CD8-positive, alpha-beta memory T cell (primary cell): Measurements from ENCODE around the gene NSDHL. TPM values are rescaled to one million over a fixed set of nuclear protein-coding genes. Genes with fewer than 3 reads are reported as not detected.

Source experiments
- CTCF ChIA-PET: fragments of 350-600 bp; sonication (Branson Sonifier 250); formaldehyde crosslinking; loops from one replicate; lab custom pipeline; 2021; ENCODE audit warnings: antibody characterized with exemption; lab: Charles Lee
- POLR2A ChIA-PET: fragments of 350-600 bp; sonication (Branson Sonifier 250); formaldehyde crosslinking; loops from one replicate; lab custom pipeline; 2021; ENCODE audit warnings: antibody characterized with exemption; lab: Charles Lee
- DNase-seq, 5 donors: peaks; one replicate each; pipeline versions ENCODE4 v3.0.0 to v3.0.0-alpha.2; 2020 to 2022; ENCODE audit warnings: mixed read lengths in 1 of 5
- H3K27ac ChIP-seq: one replicate; pipeline ENCODE4 v1.7.0; 2013; ENCODE audit warnings: low read depth, mild to moderate bottlenecking, low read length, moderate library complexity
- H3K27me3 ChIP-seq: 2 replicates; pipeline ENCODE4 v1.7.0; 2013; ENCODE audit warnings: low read length, mild to moderate bottlenecking; ENCODE audit not compliant: insufficient read depth, poor library complexity, severe bottlenecking
- H3K36me3 ChIP-seq: 2 replicates; pipeline ENCODE4 v1.7.0; 2013; ENCODE audit warnings: mild to moderate bottlenecking, low read length, moderate library complexity; ENCODE audit not compliant: insufficient read depth
- H3K4me1 ChIP-seq: 2 replicates; pipeline ENCODE4 v1.7.0; 2013; ENCODE audit warnings: mild to moderate bottlenecking, low read length, moderate library complexity; ENCODE audit not compliant: insufficient read depth
- H3K4me3 ChIP-seq: 2 replicates; pipeline ENCODE4 v1.7.0; 2013; ENCODE audit warnings: mild to moderate bottlenecking, low read length
- H3K9me3 ChIP-seq: 2 replicates; pipeline ENCODE4 v1.7.0; 2013; ENCODE audit warnings: mild to moderate bottlenecking, low read length
- H3K27ac Mint-ChIP-seq, 8 donors: one replicate each; pipeline ENCODE4 v1.8.0; 2020 to 2021; ENCODE audit warnings: mixed read lengths in 8 of 8, mild to moderate bottlenecking in 6 of 8, inconsistent platforms in 3 of 8, moderate library complexity in 3 of 8
- H3K27me3 Mint-ChIP-seq, 2 donors: one replicate each; pipeline ENCODE4 v1.8.0; 2020 to 2021; ENCODE audit warnings: mixed read lengths in 2 of 2, mild to moderate bottlenecking in 1 of 2, moderate library complexity in 1 of 2
- H3K36me3 Mint-ChIP-seq, 3 donors: one replicate each; pipeline ENCODE4 v1.8.0; 2020 to 2021; ENCODE audit warnings: mixed read lengths in 3 of 3, inconsistent platforms in 1 of 3, mild to moderate bottlenecking in 1 of 3
- H3K4me1 Mint-ChIP-seq, 3 donors: one replicate each; pipeline ENCODE4 v1.8.0; 2020 to 2021; ENCODE audit warnings: mixed read lengths in 3 of 3, inconsistent platforms in 1 of 3, mild to moderate bottlenecking in 1 of 3
- H3K4me3 Mint-ChIP-seq, 7 donors: one replicate each; pipeline ENCODE4 v1.8.0; 2020 to 2021; ENCODE audit warnings: mixed read lengths in 7 of 7, mild to moderate bottlenecking in 6 of 7, moderate library complexity in 4 of 7, inconsistent platforms in 2 of 7
- H3K9me3 Mint-ChIP-seq, 5 donors: one replicate each; pipeline ENCODE4 v1.8.0; 2020 to 2022; ENCODE audit warnings: mixed read lengths in 5 of 5, mild to moderate bottlenecking in 3 of 5, moderate library complexity in 2 of 5, inconsistent platforms in 1 of 5
- polyA plus RNA-seq: library from polyadenylated mRNA; unstranded; fragments of 300-500 nt; fragmentation: Illumina TruSeq; gene quantifications from one replicate; pipeline ENCODE4 v1.2.3, GENCODE V29; 2021
- total RNA-seq, 2 experiments: library from RNA; stranded (reverse); gene quantifications; one replicate each; pipeline ENCODE4 v1.2.3, GENCODE V29; 2021

NSDHL gene
- total and polyA plus RNA-seq, 3 experiments from 2014 or later = 15.0 to 21.8 (median 20.3) TPM

DNA sequence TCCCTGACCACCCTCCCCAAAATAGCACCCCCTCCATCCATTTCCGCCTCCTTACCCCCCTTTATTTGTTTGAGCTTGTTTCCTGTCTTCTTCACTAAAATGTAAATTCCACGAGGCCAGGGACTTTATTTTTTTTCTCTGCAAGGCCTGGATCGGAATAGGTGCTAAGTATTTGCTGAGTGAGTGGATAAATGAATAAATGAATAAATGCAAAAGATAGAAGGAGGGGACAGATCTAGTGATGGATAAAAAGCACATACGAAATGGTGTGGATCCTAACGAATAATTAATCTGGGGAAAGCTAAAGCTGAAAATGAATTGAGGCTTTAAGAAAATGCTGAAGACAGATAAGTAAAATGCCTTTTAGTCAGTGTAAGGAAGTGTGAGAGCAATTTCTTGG is 12.5 kb upstream of the NSDHL start:
- DNase-seq = no peak
- peaks cover 17 to 19% of the 10 kb centered on the region in 2 donors for H3K27me3 Mint-ChIP-seq
- POLR2A ChIA-PET = no interaction called here

DNA sequence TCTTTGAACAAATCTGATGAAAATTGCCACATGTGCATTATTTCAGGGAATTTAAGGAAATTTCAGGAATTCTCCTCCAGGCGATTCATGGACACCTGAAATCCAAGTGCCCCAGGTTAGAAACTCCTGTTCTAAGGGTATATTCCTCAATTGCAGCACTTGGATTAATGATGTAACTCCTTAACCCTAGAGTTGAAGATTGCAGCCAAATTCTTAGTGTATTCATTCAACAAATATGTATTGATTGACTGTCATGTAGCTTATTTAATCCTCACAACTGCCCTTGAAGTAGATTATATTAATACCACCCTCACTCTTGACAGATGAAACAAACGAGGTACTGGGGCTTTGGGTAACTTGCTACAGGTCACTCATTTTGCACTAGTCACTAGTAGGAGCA is 11.6 kb upstream of the NSDHL start:
- H3K9me3 ChIP-seq = no peaks in the 10 kb centered on the region
- no peak overlapping the region for H3K27ac ChIP-seq
- H3K4me3 ChIP-seq = no peak overlapping the region
- Mint-ChIP-seq H3K27ac (no peak overlapping the region), H3K9me3 (no peaks in the 10 kb centered on the region), H3K4me3 (no peak overlapping the region), H3K4me1 (no peaks in the 10 kb centered on the region), H3K27me3 (peaks cover 17 to 19% of the 10 kb centered on the region in 2 donors), H3K36me3 (no peaks in the 10 kb centered on the region)
- no peaks in the 10 kb centered on the region for H3K4me1 ChIP-seq
- no peaks in the 10 kb centered on the region for H3K36me3 ChIP-seq
- CTCF ChIA-PET = no interaction called here
- no peak for DNase-seq
- no peaks in the 10 kb centered on the region for H3K27me3 ChIP-seq
- POLR2A ChIA-PET = no interaction called here

More for the DNA sequence above, 12.5 kb upstream of the NSDHL start:
- Histone ChIP-seq H3K27me3 (no peaks in the 10 kb centered on the region), H3K27ac (no peak overlapping the region), H3K4me1 (no peaks in the 10 kb centered on the region), H3K9me3 (no peaks in the 10 kb centered on the region), H3K36me3 (no peaks in the 10 kb centered on the region), H3K4me3 (no peak overlapping the region)
- Mint-ChIP-seq H3K9me3 (no peaks in the 10 kb centered on the region), H3K4me3 (no peak overlapping the region), H3K36me3 (no peaks in the 10 kb centered on the region), H3K4me1 (peaks cover 0 to 8% (median 0%) of the 10 kb centered on the region in 3 donors), H3K27ac (no peak overlapping the region)
- CTCF ChIA-PET = no interaction called here

DNA sequence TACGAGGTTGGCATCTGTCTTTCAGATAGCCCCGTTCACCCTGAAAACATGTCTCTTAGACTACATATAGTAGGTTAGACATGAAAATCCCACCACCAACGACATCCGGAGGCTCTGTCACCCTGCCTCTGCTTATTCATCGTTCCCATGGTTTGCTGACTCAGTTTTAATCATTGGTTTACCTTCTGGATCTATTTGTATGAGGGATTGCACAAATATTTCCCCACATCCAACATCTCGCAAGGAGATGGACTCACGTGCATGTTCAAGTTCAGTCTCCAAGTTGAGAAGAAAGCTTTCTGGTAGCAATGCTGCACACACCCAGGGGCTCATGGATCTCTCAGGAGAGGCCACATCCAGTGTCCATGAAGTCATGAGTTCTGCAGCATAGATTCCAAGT is 11.1 kb upstream of the NSDHL start:
- H3K36me3 ChIP-seq = no peaks in the 10 kb centered on the region
- Mint-ChIP-seq H3K9me3 (no peaks in the 10 kb centered on the region), H3K27me3 (peaks cover 13 to 19% of the 10 kb centered on the region in 2 donors), H3K36me3 (no peaks in the 10 kb centered on the region), H3K4me3 (no peak overlapping the region), H3K27ac (no peak overlapping the region), H3K4me1 (no peaks in the 10 kb centered on the region)
- H3K9me3 ChIP-seq = no peaks in the 10 kb centered on the region
- ChIA-PET POLR2A (no interaction called here), CTCF (no interaction called here)
- no peak for DNase-seq
- H3K27me3 ChIP-seq = no peaks in the 10 kb centered on the region
- H3K4me3 ChIP-seq = no peak overlapping the region
- no peak overlapping the region for H3K27ac ChIP-seq
- no peaks in the 10 kb centered on the region for H3K4me1 ChIP-seq

DNA sequence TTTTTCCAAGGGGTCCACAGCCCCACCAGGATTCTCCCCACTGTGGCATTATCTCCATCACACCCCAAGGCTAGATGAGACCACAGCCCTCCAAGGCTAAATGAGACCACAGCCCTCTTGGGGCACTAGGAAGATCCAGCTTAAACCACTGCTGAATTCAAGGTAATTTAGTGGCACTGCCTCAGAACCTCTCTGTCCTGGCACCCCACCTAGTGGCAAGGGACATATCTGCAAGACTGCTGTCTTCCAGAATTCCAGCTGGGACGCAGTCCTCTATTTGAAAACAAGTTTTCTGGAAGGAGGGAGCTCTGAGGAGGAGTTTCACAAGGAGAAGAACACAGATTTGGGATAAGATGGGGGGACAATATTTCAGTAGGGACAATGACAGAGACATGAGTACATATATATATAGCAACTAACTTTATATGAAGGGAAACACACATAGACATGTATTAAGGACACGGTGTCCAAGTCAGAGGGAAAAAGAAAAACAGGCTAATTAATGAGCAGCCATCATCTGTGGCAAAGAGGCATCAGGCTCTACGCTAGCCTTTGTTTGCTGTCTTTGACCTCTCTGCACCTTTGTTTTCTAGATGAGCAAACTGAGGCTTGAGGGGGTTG is 9.6 kb upstream of the NSDHL start:
- no peaks in the 10 kb centered on the region for H3K36me3 ChIP-seq
- Mint-ChIP-seq H3K36me3 (no peaks in the 10 kb centered on the region), H3K27me3 (peaks cover 13 to 15% of the 10 kb centered on the region in 2 donors), H3K4me3 (no peak overlapping the region), H3K4me1 (no peaks in the 10 kb centered on the region), H3K9me3 (no peaks in the 10 kb centered on the region), H3K27ac (peak overlapping the region in 2 of 8 donors; percentile 43 to 47)
- no peak overlapping the region for H3K27ac ChIP-seq
- no peak for DNase-seq
- H3K4me3 ChIP-seq = no peak overlapping the region
- H3K9me3 ChIP-seq = no peaks in the 10 kb centered on the region
- H3K4me1 ChIP-seq = no peaks in the 10 kb centered on the region
- ChIA-PET CTCF (interaction anchor here (1.3 kb wide), 1 partner anchor 9 kb away, joined by 4 read pairs; no protein-coding TSS in a partner anchor), POLR2A (no interaction called here)
- H3K27me3 ChIP-seq = no peaks in the 10 kb centered on the region

DNA sequence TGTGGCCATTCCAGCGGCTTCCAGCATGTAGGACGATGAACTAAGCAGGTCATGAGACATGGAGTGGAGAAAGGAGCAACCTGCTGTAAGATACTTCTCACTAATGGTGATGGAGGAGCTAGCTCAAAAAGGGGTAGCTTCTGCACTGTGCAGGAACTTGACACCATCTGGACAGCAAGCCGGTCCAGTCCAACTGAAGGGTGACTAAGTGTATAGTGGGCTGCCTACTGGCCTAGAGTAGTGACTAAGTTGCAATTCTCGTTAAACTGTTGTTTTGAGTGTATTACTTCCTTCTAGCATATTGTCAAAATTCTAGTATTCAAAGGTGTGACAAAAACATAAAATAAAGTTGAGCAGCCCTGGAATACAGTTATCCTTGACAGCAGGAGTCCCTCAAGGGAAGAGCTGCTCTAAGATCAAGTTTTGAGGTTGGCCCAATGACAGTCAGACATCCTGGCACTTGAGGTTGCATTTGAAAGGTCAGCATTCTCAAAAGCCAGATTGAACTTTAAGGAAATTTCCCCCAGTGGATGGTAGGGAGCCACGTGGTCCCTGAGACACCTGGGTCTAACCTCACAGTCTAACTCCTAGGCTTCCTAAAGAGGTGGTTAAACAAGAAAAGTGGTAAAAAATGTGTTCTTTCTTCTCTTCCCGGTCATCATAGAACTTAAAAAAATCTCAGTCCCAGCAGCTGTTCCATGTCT is 8.3 kb upstream of the NSDHL start:
- Mint-ChIP-seq H3K36me3 (peaks cover 0 to 5% (median 0%) of the 10 kb centered on the region in 3 donors), H3K9me3 (no peaks in the 10 kb centered on the region), H3K27me3 (peaks cover 11 to 13% of the 10 kb centered on the region in 2 donors), H3K4me1 (no peaks in the 10 kb centered on the region), H3K4me3 (no peak overlapping the region), H3K27ac (no peak overlapping the region)
- CTCF ChIA-PET = no interaction called here
- Histone ChIP-seq H3K27ac (no peak overlapping the region), H3K4me1 (no peaks in the 10 kb centered on the region), H3K4me3 (no peak overlapping the region), H3K36me3 (no peaks in the 10 kb centered on the region), H3K27me3 (no peaks in the 10 kb centered on the region), H3K9me3 (no peaks in the 10 kb centered on the region)
- DNase-seq = no peak
- POLR2A ChIA-PET = no interaction called here

DNA sequence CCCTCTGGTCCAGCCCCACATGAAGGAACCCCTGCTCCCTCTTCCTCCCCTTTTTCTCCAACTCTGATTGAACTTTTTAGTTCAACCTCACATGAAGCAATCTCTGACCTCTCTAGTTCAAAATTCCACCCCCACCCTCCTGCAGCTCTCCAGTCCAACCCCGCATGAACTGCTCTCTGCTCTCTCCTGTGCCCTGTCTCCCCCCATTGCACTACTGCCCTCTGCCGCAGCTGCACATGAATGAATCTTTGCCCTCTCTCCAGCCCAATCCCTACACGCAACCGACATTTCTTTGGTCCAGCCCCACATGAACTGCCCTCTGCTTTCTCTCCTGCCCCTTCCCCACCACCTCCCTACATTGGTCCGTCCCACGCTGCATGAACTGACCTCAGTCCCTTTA is 7.2 kb upstream of the NSDHL start:
- no peak overlapping the region for H3K4me3 ChIP-seq
- H3K4me1 Mint-ChIP-seq = no peaks in the 10 kb centered on the region
- no peaks in the 10 kb centered on the region for H3K9me3 Mint-ChIP-seq
- DNase-seq = no peak
- no peak overlapping the region for H3K4me3 Mint-ChIP-seq
- H3K27ac ChIP-seq = no peak overlapping the region
- H3K36me3 ChIP-seq = no peaks in the 10 kb centered on the region
- H3K27ac Mint-ChIP-seq = no peak overlapping the region
- ChIA-PET POLR2A (no interaction called here), CTCF (no interaction called here)
- no peaks in the 10 kb centered on the region for H3K4me1 ChIP-seq
- no peaks in the 10 kb centered on the region for H3K27me3 ChIP-seq
- H3K36me3 Mint-ChIP-seq = peaks cover 0 to 12% (median 0%) of the 10 kb centered on the region in 3 donors
- peaks cover 11 to 13% of the 10 kb centered on the region in 2 donors for H3K27me3 Mint-ChIP-seq
- H3K9me3 ChIP-seq = no peaks in the 10 kb centered on the region

DNA sequence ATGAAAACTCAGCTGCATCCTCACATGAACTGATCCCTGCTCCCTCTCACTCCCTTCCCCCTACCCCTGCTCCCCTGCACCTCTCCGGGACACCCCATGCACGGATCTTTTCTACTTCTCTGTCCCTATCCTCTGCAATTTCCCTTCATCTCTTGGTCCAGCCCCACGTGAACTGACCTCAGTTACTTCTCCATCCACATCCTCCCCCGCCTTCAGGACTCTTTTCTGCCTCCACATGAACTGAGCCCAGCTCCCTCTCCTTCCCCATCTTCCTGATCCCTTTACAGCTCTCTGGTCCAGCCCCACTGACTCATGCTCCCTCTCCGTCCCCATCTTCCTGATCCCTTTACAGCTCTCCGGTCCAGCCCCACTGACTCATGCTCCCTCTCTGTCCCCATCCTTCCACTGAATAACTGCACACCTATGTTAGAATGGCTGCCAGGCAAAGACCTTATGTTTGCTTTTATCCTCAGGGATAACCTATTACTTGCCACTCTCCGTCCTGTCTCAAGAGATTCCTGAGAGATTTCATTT is 6.0 kb upstream of the NSDHL start:
- no peak overlapping the region for H3K27ac Mint-ChIP-seq
- Histone ChIP-seq H3K36me3 (no peaks in the 10 kb centered on the region), H3K9me3 (no peaks in the 10 kb centered on the region), H3K4me1 (peaks cover 3% of the 10 kb centered on the region), H3K27me3 (no peaks in the 10 kb centered on the region), H3K4me3 (no peak overlapping the region), H3K27ac (no peak overlapping the region)
- DNase-seq = no peak
- no peak overlapping the region for H3K4me3 Mint-ChIP-seq
- ChIA-PET POLR2A (no interaction called here), CTCF (no interaction called here)
- H3K4me1 Mint-ChIP-seq = peaks cover 0 to 1% (median under 1%) of the 10 kb centered on the region in 3 donors
- peaks cover 11 to 13% of the 10 kb centered on the region in 2 donors for H3K27me3 Mint-ChIP-seq
- peaks cover 0 to 14% (median 0%) of the 10 kb centered on the region in 3 donors for H3K36me3 Mint-ChIP-seq
- H3K9me3 Mint-ChIP-seq = no peaks in the 10 kb centered on the region

DNA sequence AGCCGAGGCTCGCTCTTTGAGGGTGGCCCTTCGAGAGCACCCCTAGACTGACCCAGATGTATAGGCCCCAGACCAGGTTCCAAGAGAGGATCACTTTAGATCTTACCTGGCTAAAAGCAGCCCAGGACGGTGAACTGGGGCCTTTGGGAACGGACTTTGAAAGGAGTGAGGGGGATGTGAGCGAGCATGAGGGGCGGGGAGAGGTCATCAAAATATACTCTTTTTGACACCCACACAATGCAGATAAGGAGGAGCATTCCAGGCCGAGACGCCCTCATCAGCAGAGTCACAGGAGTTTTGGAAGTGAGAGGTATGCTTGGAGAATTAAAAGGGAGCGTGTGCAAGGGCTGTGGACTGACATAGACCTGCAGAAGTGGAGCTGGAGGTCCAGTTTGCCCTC is 528 bp downstream of the NSDHL start:
- Histone ChIP-seq H3K36me3 (no peaks in the 10 kb centered on the region), H3K27ac (peak overlapping the region; percentile 70), H3K4me1 (peaks cover 13% of the 10 kb centered on the region), H3K9me3 (no peaks in the 10 kb centered on the region), H3K4me3 (peak overlapping the region; percentile 76), H3K27me3 (no peaks in the 10 kb centered on the region)
- H3K27me3 Mint-ChIP-seq = peaks cover 0 to 4% of the 10 kb centered on the region in 2 donors
- H3K36me3 Mint-ChIP-seq = peaks cover 0 to 34% (median 4%) of the 10 kb centered on the region in 3 donors
- peaks cover 23 to 42% (median 29%) of the 10 kb centered on the region in 3 donors for H3K4me1 Mint-ChIP-seq
- H3K27ac Mint-ChIP-seq = peak overlapping the region in 7 of 8 donors; percentile 86 to 98 (median 96)
- ChIA-PET POLR2A (no interaction called here), CTCF (interaction anchor here (1.7 kb wide), 1 partner anchor 11 kb away, joined by 4 read pairs; no protein-coding TSS in a partner anchor)
- DNase-seq = no peak
- peak overlapping the region; percentile 89 to 97 (median 93) for H3K4me3 Mint-ChIP-seq
- H3K9me3 Mint-ChIP-seq = no peaks in the 10 kb centered on the region
